GM12878 (cell line): ENCODE measurements around the gene ABHD8. TPM values are rescaled to one million over a fixed set of nuclear protein-coding genes. Genes with fewer than 3 reads are reported as not detected.

Experiments used
- BHLHE40 ChIP-seq, 2 experiments: fragments of 450-650 bp in 1 of 2; IDR thresholded peaks; 2 replicates each; pipeline ENCODE4 v1.6.1; 2011 to 2017; ENCODE audit warnings: low read depth in 2 of 2, borderline replicate concordance in 1 of 2, improper control_type of control experiment in 1 of 2, low read length in 1 of 2, mild to moderate bottlenecking in 1 of 2
- BRCA1 ChIP-seq: IDR thresholded peaks from 2 replicates; pipeline ENCODE4 v1.6.1; 2011; ENCODE audit warnings: low read depth, low read length, improper control_type of control experiment
- CUX1 ChIP-seq: IDR thresholded peaks from 2 replicates; pipeline ENCODE4 v1.6.1; 2012; ENCODE audit warnings: improper control_type of control experiment, low read depth, low read length; ENCODE audit not compliant: insufficient replicate concordance
- FOXM1 ChIP-seq: IDR thresholded peaks from 2 replicates; pipeline ENCODE4 v1.6.1; 2012; ENCODE audit warnings: low read depth, mild to moderate bottlenecking, inconsistent platforms, low read length, moderate library complexity
- GABPA ChIP-seq: IDR thresholded peaks from 2 replicates; pipeline ENCODE4 v1.6.1; 2014; ENCODE audit warnings: antibody characterized with exemption, low read depth, mild to moderate bottlenecking, inconsistent platforms
- MYB ChIP-seq: fragments of 150-350 bp; IDR thresholded peaks from 2 replicates; pipeline ENCODE4 v1.6.1; 2014; ENCODE audit warnings: mild to moderate bottlenecking, low read depth, low read length, borderline replicate concordance
- MYC ChIP-seq: IDR thresholded peaks from 2 replicates; pipeline ENCODE4 v1.6.1; 2011; ENCODE audit warnings: mild to moderate bottlenecking, low read length, moderate library complexity, inconsistent platforms; ENCODE audit not compliant: insufficient read depth, insufficient replicate concordance, insufficient read length, severe bottlenecking
- PKNOX1 ChIP-seq: fragments of 450-650 bp; IDR thresholded peaks from 2 replicates; pipeline ENCODE4 v1.6.1; 2016; ENCODE audit warnings: mild to moderate bottlenecking
- RELA ChIP-seq: fragments of 450-650 bp; IDR thresholded peaks from 2 replicates; pipeline ENCODE4 v1.8.0; 2014; ENCODE audit warnings: borderline replicate concordance; ENCODE audit not compliant: partially characterized antibody
- RELB ChIP-seq: fragments of 450-650 bp; IDR thresholded peaks from 2 replicates; pipeline ENCODE4 v1.6.1; 2017; ENCODE audit warnings: low read depth, mild to moderate bottlenecking, moderate library complexity
- ZNF384 ChIP-seq: IDR thresholded peaks from 2 replicates; pipeline ENCODE4 v1.6.1; 2012; ENCODE audit warnings: low read depth, mild to moderate bottlenecking, low read length, improper control_type of control experiment, borderline replicate concordance
- ZNF622 ChIP-seq: fragments of 450-650 bp; IDR thresholded peaks from 2 replicates; pipeline ENCODE4 v1.6.1; 2017; ENCODE audit warnings: mild to moderate bottlenecking, inconsistent platforms
- ZZZ3 ChIP-seq: IDR thresholded peaks from 2 replicates; pipeline ENCODE4 v1.6.1; 2011; ENCODE audit warnings: low read depth; ENCODE audit not compliant: control insufficient read depth, insufficient read length
- polyA plus RNA-seq, 11 experiments: library from polyadenylated mRNA; depleted of rRNA in 4 of 11; unstranded in 6 of 11; stranded (reverse) in 5 of 11; fragments of >200 nt; fragmentation: Nextera tagmentation in 4 of 11; fragmentation: Illumina TruSeq in 1 of 11; extraction: Ambion mirVana in 4 of 11; extraction: Trizol in 1 of 11; gene quantifications; 1 replicate in 1 of 11; 2 replicates in 10 of 11; pipeline versions ENCODE4 v1.2.1 to v1.2.3, GENCODE V29; 2011 to 2016; ENCODE audit warnings: inconsistent platforms in 2 of 11, missing spikeins in 2 of 11, low read depth in 1 of 11
- total RNA-seq, 4 experiments: library from RNA; depleted of rRNA in 3 of 4; stranded (reverse); fragments of >200 nt in 3 of 4; fragmentation: Illumina TruSeq in 1 of 4; extraction: Trizol in 1 of 4; gene quantifications; 2 replicates each; pipeline versions ENCODE4 v1.2.1 to v1.2.3, GENCODE V29; 2013 to 2021
- TF ChIP-seq, protein P1 (sequence below): fragments of 450-650 bp; IDR thresholded peaks from 2 replicates; pipeline ENCODE4 v1.6.1; 2018; ENCODE audit warnings: borderline replicate concordance, mild to moderate bottlenecking; ENCODE audit not compliant: partially characterized antibody
- TF ChIP-seq, protein P2 (sequence below): fragments of 450-650 bp; IDR thresholded peaks from 2 replicates; pipeline ENCODE4 v1.6.1; 2016; ENCODE audit warnings: mild to moderate bottlenecking

The ABHD8 gene
- total and polyA plus RNA-seq, 10 of the 15 experiments (the other 5 are each of a cell fraction or from before 2014, with no cell fraction given), result 0.03 to 12.5 (median 6.0) TPM

DNA sequence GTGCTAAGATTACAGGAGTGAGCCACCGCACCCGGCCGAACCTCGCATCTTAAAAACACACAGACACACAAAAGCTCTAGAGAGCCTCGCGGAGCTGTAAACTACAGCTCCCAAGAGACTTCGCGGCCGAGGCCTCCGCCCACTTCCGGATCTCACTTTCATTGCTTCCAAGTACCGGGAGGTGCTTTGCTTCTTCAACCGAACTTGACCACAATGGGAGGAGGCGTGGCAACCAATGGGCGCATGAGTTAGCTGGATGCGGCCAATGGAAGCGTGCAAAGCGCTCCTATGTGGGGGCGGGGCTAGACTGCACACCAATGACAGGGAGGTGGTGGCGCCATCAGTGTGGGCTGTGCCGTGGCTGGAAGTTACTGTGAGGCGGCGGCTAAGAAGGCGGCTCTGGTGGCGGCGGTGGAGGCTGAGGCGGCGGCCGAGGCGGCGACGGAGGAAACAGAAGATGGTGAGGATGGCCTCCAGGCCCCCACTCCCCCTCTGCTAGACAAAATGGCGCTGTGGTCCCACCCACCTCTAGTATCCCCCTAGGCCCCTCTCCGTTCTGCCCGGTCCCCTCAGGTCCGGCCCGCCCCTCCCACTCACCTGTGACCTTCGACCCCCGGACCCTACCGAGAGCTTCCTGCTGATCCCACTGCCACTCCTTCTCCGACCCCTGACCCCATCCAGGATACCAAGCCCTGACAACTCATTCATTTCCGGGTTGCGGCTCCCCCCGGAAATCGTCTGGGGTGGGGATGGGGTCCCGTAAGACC, 6.2 kb upstream of the ABHD8 start, which contains the start of gene DDA1 (continued):
- peak; percentile 41 for TF ChIP-seq MYC
- TF ChIP-seq BRCA1, result no peak
- TF ChIP-seq, protein P1, sequence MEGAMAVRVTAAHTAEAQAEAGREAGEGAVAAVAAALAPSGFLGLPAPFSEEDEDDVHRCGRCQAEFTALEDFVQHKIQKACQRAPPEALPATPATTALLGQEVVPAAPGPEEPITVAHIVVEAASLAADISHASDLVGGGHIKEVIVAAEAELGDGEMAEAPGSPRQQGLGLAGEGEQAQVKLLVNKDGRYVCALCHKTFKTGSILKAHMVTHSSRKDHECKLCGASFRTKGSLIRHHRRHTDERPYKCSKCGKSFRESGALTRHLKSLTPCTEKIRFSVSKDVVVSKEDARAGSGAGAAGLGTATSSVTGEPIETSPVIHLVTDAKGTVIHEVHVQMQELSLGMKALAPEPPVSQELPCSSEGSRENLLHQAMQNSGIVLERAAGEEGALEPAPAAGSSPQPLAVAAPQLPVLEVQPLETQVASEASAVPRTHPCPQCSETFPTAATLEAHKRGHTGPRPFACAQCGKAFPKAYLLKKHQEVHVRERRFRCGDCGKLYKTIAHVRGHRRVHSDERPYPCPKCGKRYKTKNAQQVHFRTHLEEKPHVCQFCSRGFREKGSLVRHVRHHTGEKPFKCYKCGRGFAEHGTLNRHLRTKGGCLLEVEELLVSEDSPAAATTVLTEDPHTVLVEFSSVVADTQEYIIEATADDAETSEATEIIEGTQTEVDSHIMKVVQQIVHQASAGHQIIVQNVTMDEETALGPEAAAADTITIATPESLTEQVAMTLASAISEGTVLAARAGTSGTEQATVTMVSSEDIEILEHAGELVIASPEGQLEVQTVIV, result peak; percentile 56
- TF ChIP-seq RELA, result peak; percentile 59
- no peak for TF ChIP-seq CUX1
- TF ChIP-seq ZZZ3, result no peak
- TF ChIP-seq FOXM1, result no peak
- TF ChIP-seq BHLHE40 (IDR thresholded peaks at IDR 0.05; ENCODE audit: borderline replicate concordance in 1 of 2, low read depth in 2 of 2, low read length in 1 of 2), result peak in 1 of 2 experiments; percentile 31; a peak in 1 of 4 replicates
- no peak for TF ChIP-seq ZNF384
- TF ChIP-seq GABPA, result peak; percentile 91
- TF ChIP-seq MYB, result no peak
- peak; percentile 67; the same call in 1 of the 2 replicates for TF ChIP-seq PKNOX1
- TF ChIP-seq, protein P2, sequence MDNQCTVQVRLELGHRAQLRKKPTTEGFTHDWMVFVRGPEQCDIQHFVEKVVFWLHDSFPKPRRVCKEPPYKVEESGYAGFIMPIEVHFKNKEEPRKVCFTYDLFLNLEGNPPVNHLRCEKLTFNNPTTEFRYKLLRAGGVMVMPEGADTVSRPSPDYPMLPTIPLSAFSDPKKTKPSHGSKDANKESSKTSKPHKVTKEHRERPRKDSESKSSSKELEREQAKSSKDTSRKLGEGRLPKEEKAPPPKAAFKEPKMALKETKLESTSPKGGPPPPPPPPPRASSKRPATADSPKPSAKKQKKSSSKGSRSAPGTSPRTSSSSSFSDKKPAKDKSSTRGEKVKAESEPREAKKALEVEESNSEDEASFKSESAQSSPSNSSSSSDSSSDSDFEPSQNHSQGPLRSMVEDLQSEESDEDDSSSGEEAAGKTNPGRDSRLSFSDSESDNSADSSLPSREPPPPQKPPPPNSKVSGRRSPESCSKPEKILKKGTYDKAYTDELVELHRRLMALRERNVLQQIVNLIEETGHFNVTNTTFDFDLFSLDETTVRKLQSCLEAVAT, result peak; percentile 49; the same call in 1 of the 2 replicates
- peak; percentile 99 for TF ChIP-seq ZNF622
- peak; percentile 72 for TF ChIP-seq RELB
